ENCODE measurements around the gene TAX1BP1. TPM values are rescaled to one million over a fixed set of nuclear protein-coding genes. Genes with fewer than 3 reads are reported as not detected.

TAX1BP1 gene
- total RNA-seq, 1 donor from 2014 or later, result 184 TPM

GRCh38 chr7:27810186-27810585 lies 70.2 kb downstream of the TAX1BP1 start:
- Histone ChIP-seq H3K27me3 (ENCODE audit: low read depth) (no peaks in the 10 kb centered on the region), H3K9me3 (replicated peaks) (no peaks in the 10 kb centered on the region), H3K4me3 (no peak overlapping the region), H3K27ac (replicated peaks) (no peak overlapping the region), H3K36me3 (peaks cover 21% of the 10 kb centered on the region), H3K4me1 (peaks cover 38% of the 10 kb centered on the region)
- intact Hi-C loops (cut with micrococcal nuclease), result no loop called here
- no peak for DNase-seq
- no peak for TF ChIP-seq CTCF (IDR thresholded peaks at IDR 0.05; ENCODE audit: borderline replicate concordance)

GRCh38 chr7:27812706-27813105 lies 72.7 kb downstream of the TAX1BP1 start:
- intact Hi-C loops (cut with micrococcal nuclease), result no loop called here
- Histone ChIP-seq H3K27me3 (ENCODE audit: low read depth) (no peaks in the 10 kb centered on the region), H3K27ac (replicated peaks) (no peak overlapping the region), H3K4me1 (peaks cover 31% of the 10 kb centered on the region), H3K36me3 (peaks cover 34% of the 10 kb centered on the region), H3K4me3 (no peak overlapping the region), H3K9me3 (replicated peaks) (no peaks in the 10 kb centered on the region)
- no peak for TF ChIP-seq CTCF (IDR thresholded peaks at IDR 0.05; ENCODE audit: borderline replicate concordance)
- no peak for DNase-seq

GRCh38 chr7:27822245-27822644 lies 82.3 kb downstream of the TAX1BP1 start:
- Histone ChIP-seq H3K27ac (replicated peaks) (no peak overlapping the region), H3K27me3 (ENCODE audit: low read depth) (no peaks in the 10 kb centered on the region), H3K4me1 (peaks cover 19% of the 10 kb centered on the region), H3K4me3 (no peak overlapping the region), H3K36me3 (peaks cover 47% of the 10 kb centered on the region), H3K9me3 (replicated peaks) (no peaks in the 10 kb centered on the region)
- intact Hi-C loops (cut with micrococcal nuclease), result no loop called here
- no peak for DNase-seq
- TF ChIP-seq CTCF (IDR thresholded peaks at IDR 0.05; ENCODE audit: borderline replicate concordance), result no peak

- Histone ChIP-seq H3K4me1 (peaks cover 19% of the 10 kb centered on the region), H3K9me3 (replicated peaks) (no peaks in the 10 kb centered on the region), H3K36me3 (peaks cover 35% of the 10 kb centered on the region), H3K4me3 (no peak overlapping the region), H3K27ac (replicated peaks) (peak overlapping the region; percentile 36), H3K27me3 (ENCODE audit: low read depth) (no peaks in the 10 kb centered on the region)
- intact Hi-C loops (cut with micrococcal nuclease), result no loop called here
- no peak for TF ChIP-seq CTCF (IDR thresholded peaks at IDR 0.05; ENCODE audit: borderline replicate concordance)
- DNase-seq, result no peak
These were observed 85.9 kb downstream of the TAX1BP1 start for GRCh38 chr7:27825891-27826290.

- no peak for TF ChIP-seq CTCF (IDR thresholded peaks at IDR 0.05; ENCODE audit: borderline replicate concordance)
- Histone ChIP-seq H3K27ac (replicated peaks) (peak overlapping the region; percentile 36), H3K9me3 (replicated peaks) (no peaks in the 10 kb centered on the region), H3K4me3 (no peak overlapping the region), H3K4me1 (peaks cover 19% of the 10 kb centered on the region), H3K27me3 (ENCODE audit: low read depth) (no peaks in the 10 kb centered on the region), H3K36me3 (peaks cover 33% of the 10 kb centered on the region)
- DNase-seq, result no peak
- intact Hi-C loops (cut with micrococcal nuclease), result no loop called here
These were observed 86.4 kb downstream of the TAX1BP1 start for GRCh38 chr7:27826357-27826756.
